Brain microvascular endothelial cell (primary cell): ENCODE results near the gene TMEM132D.

Source experiments
- DNase-seq: peaks from one replicate; pipeline ENCODE4 v3.0.0-alpha.2; 2020
- H3K27ac ChIP-seq: fragments of 250-450 bp; sonication (Bioruptor Pico); 2 replicates; pipeline ENCODE4 v1.5.1; 2020; ENCODE audit warnings: mild to moderate bottlenecking, moderate library complexity
- H3K27me3 ChIP-seq: fragments of 250-450 bp; sonication (Bioruptor Pico); replicated peaks from 2 replicates; pipeline ENCODE4 v1.5.1; 2020; ENCODE audit warnings: mild to moderate bottlenecking
- H3K36me3 ChIP-seq: fragments of 250-450 bp; sonication (Bioruptor Pico); replicated peaks from 2 replicates; pipeline ENCODE4 v1.5.1; 2020; ENCODE audit warnings: mild to moderate bottlenecking
- H3K4me3 ChIP-seq: 2 replicates; pipeline ENCODE4 v1.5.1; 2011; ENCODE audit warnings: low read depth, mild to moderate bottlenecking, control low read depth, low read length, moderate library complexity
- in situ Hi-C: cut with HindIII; loops from 2 replicates; pipeline ENCODE4 v1.10.0; 2017; ENCODE audit warnings: low sequenced_read_pairs, low pct_ligation_motif_present
- TF ChIP-seq, protein P1 (sequence below): IDR thresholded peaks from 2 replicates; pipeline ENCODE4 v1.5.1; 2011; ENCODE audit warnings: low read depth, mild to moderate bottlenecking, moderate library complexity, low read length, control low read depth, inconsistent platforms; ENCODE audit errors: missing control alignments

TMEM132D gene

DNA sequence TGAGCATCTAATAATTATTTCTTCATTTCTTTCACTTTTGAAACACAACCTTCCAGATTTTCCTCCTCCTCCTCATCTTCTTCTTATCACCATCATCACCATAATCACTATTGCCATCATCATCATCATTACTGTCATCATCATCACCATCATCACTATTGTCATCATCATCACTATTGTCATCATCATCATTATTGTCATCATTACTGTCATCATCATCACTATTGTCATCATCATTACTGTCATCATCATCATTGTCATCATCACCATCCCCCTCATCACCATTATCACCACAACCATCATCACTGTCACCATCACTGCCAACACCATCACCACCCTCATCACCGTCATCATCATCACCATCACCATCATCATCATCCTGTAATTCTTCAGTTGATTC, 400.0 kb downstream of the TMEM132D start:
- no peak for DNase-seq
- H3K36me3 ChIP-seq: no peaks in the 10 kb centered on the region
- in situ Hi-C loops: no loop called here
- TF ChIP-seq, protein P1, sequence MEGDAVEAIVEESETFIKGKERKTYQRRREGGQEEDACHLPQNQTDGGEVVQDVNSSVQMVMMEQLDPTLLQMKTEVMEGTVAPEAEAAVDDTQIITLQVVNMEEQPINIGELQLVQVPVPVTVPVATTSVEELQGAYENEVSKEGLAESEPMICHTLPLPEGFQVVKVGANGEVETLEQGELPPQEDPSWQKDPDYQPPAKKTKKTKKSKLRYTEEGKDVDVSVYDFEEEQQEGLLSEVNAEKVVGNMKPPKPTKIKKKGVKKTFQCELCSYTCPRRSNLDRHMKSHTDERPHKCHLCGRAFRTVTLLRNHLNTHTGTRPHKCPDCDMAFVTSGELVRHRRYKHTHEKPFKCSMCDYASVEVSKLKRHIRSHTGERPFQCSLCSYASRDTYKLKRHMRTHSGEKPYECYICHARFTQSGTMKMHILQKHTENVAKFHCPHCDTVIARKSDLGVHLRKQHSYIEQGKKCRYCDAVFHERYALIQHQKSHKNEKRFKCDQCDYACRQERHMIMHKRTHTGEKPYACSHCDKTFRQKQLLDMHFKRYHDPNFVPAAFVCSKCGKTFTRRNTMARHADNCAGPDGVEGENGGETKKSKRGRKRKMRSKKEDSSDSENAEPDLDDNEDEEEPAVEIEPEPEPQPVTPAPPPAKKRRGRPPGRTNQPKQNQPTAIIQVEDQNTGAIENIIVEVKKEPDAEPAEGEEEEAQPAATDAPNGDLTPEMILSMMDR: no peak
- H3K4me3 ChIP-seq: no peak overlapping the region
- H3K27ac ChIP-seq: no peak overlapping the region
- H3K27me3 ChIP-seq: no peaks in the 10 kb centered on the region

DNA sequence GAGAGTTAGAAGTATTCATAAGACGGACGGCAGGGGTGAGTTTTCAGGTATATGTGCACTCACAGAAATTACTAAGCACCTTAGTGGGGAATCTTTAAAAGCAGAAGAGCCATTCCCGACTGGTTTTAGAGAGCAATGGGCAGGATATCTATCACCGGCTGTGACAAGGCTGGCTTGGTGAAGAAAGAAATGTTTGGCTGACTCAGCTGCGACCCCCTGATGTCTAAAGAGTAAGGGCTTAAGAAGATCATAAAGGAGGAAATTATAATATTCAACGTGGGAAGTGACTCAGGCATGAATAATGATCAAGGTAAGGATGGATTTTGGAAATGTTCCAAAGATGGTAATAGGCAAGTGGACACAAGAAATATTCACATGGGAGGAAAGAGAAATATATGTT, 407.6 kb downstream of the TMEM132D start:
- Histone ChIP-seq H3K36me3 (no peaks in the 10 kb centered on the region), H3K4me3 (no peak overlapping the region), H3K27ac (no peak overlapping the region), H3K27me3 (no peaks in the 10 kb centered on the region)
- no peak for DNase-seq
- TF ChIP-seq, protein P1: no peak
- in situ Hi-C loops: no loop called here

DNA sequence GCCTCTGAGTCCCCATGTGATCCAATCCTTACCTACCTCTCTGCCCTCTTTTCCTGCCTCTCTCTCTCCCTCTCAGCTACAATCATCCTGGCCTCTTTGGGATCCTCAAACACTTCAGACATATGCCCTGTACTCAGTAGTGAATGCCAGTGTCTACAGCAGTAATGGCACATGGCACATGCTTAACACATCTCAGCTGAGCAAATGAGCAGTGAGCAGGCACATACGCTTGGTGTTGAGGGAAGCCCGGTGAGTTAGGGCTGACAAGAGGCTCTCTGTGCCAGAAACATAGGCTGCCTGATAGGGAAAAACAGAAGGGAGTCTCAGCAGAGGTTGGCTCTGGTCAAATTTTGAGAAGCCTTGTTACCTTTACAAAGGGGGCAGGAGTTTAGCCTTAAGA, 409.1 kb downstream of the TMEM132D start:
- in situ Hi-C loops: no loop called here
- TF ChIP-seq, protein P1: no peak
- H3K4me3 ChIP-seq: no peak overlapping the region
- no peak for DNase-seq
- no peaks in the 10 kb centered on the region for H3K36me3 ChIP-seq
- H3K27ac ChIP-seq: no peak overlapping the region
- H3K27me3 ChIP-seq: no peaks in the 10 kb centered on the region

DNA sequence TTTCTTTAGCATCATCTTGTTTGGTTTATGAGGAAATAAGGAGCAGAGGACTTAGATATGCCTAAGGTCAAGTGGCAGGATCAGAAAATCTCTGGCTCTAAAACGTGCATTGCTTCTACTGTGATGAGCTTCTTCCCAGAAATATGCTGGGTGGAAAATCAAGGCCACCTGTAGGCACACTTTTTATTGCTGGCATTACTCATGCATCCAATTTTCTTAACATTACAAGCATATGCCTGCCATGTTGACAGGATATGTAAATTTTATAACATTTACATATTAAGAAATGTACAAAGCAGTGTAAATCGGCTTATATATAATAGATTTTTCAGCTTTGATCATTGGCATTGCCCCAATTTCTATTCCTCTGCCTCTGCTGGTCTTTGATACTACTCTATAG, 409.6 kb downstream of the TMEM132D start:
- in situ Hi-C loops: no loop called here
- Histone ChIP-seq H3K4me3 (no peak overlapping the region), H3K27me3 (no peaks in the 10 kb centered on the region), H3K27ac (no peak overlapping the region), H3K36me3 (no peaks in the 10 kb centered on the region)
- TF ChIP-seq, protein P1: no peak
- DNase-seq: no peak

DNA sequence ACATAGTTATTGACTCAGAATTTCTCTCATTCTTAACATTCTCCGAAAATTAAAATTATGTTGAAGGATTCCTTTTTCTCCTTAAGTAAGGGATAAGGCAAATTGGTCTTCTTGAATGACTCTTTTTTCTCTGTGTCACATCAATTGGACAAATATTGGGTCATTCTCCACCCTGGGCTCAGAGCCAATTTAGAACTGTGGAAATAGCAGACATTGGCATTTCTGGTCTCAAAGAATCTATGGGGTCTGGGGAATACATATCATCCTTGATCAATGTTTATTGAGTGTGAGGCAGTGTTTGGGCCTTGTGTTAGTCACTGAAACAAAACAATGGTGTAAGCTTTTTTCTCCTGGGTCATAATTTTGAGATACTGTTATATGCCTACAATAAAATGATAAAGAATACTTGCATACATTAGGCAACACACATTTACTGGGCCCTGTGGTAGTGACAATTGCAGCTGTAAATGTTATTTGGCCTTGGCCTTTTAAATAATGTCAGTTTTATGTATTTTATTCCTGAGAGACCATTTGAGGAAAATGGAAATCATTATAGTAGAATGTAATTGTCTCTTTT, 414.6 kb downstream of the TMEM132D start:
- H3K27me3 ChIP-seq: no peaks in the 10 kb centered on the region
- no peak overlapping the region for H3K27ac ChIP-seq
- H3K36me3 ChIP-seq: no peaks in the 10 kb centered on the region
- TF ChIP-seq, protein P1: no peak
- in situ Hi-C loops: no loop called here
- H3K4me3 ChIP-seq: no peak overlapping the region
- no peak for DNase-seq

DNA sequence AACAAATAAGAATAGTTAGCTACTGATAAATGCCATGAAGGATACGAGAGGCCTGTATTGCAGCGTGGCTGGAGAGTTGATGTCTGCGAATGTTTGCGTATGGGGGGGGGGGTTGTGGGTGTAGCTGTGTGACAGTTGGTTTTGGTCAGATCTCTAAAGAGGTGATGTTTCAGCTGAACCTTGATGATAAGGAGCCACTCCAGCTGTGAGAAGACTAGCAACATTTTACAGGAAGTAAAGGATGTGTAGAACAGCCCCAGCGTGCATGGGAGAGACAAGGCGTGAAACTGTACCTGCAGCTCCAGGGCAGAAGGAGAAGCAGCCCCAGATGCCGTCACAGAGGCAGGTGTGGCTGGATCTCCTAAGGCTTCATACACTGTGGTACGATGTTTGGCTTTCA, 416.9 kb downstream of the TMEM132D start:
- H3K4me3 ChIP-seq: no peak overlapping the region
- H3K27ac ChIP-seq: no peak overlapping the region
- no peaks in the 10 kb centered on the region for H3K27me3 ChIP-seq
- no peak for DNase-seq
- in situ Hi-C loops: no loop called here
- TF ChIP-seq, protein P1: no peak
- H3K36me3 ChIP-seq: no peaks in the 10 kb centered on the region
